Pons (tissue), 1 donor: ENCODE results near the gene PLEKHJ1.
"Not testable (repeated sequence)": the region's sequence is repeated elsewhere in the genome, so short reads cannot be mapped to it uniquely, and the experiment has no call there.

Experiments used
- DNase-seq: peaks from one replicate; pipeline ENCODE4 v3.0.0-alpha.2; 2016; ENCODE audit warnings: low spot score

Gene PLEKHJ1

GRCh38 chr19:2221250-2221831, 14.8 kb downstream of the PLEKHJ1 start:
- DNase-seq, result no peak

GRCh38 chr19:2219726-2220125, 16.4 kb downstream of the PLEKHJ1 start:
- no peak for DNase-seq

- DNase-seq, result no peak
Measured at GRCh38 chr19:2217591-2217990, 18.5 kb downstream of the PLEKHJ1 start.

GRCh38 chr19:2216361-2217225, 19.5 kb downstream of the PLEKHJ1 start:
- no peak for DNase-seq

- no peak for DNase-seq
Measured at GRCh38 chr19:2215281-2215751, 20.8 kb downstream of the PLEKHJ1 start.

- DNase-seq, result no peak
Measured at GRCh38 chr19:2214251-2214650, 21.9 kb downstream of the PLEKHJ1 start.

GRCh38 chr19:2213799-2214198, 22.3 kb downstream of the PLEKHJ1 start:
- DNase-seq, result no peak

- DNase-seq, result no peak
Measured at GRCh38 chr19:2212861-2213711, 23.0 kb downstream of the PLEKHJ1 start.

- no peak for DNase-seq
Measured at GRCh38 chr19:2210987-2211740, 25.0 kb downstream of the PLEKHJ1 start.

- DNase-seq, result no peak
Measured at GRCh38 chr19:2210206-2210605, 25.9 kb downstream of the PLEKHJ1 start.

GRCh38 chr19:2209408-2209807, 26.7 kb downstream of the PLEKHJ1 start:
- DNase-seq, result no peak

GRCh38 chr19:2208975-2209374, 27.2 kb downstream of the PLEKHJ1 start:
- DNase-seq, result no peak

GRCh38 chr19:2207991-2208860, 27.9 kb downstream of the PLEKHJ1 start:
- no peak for DNase-seq

GRCh38 chr19:2207008-2207407, 29.1 kb downstream of the PLEKHJ1 start:
- DNase-seq, result no peak

- no peak for DNase-seq
Measured at GRCh38 chr19:2202366-2202765, 33.8 kb downstream of the PLEKHJ1 start.

- no peak for DNase-seq
Measured at GRCh38 chr19:2201473-2202148, 34.5 kb downstream of the PLEKHJ1 start.

GRCh38 chr19:2200624-2201294, 35.4 kb downstream of the PLEKHJ1 start:
- DNase-seq, result not testable (repeated sequence)

- no peak for DNase-seq
Measured at GRCh38 chr19:2199861-2200623, 36.1 kb downstream of the PLEKHJ1 start.

GRCh38 chr19:2199215-2199614, 36.9 kb downstream of the PLEKHJ1 start:
- no peak for DNase-seq
